Activated naive CD8-positive, alpha-beta T cell treated with anti-CD3 and anti-CD28 coated beads, Interleukin-2, amount 50 U/mL, for 24 hours (primary cell): Measurements from ENCODE around the gene URGCP.

Source experiments
- ATAC-seq: fragments of 150-1000 bp; cut with Tn5 transposase; one replicate; pipeline ENCODE4 v1.10.0; 2021
- DNase-seq: peaks from one replicate; pipeline ENCODE4 v3.0.0; 2021
- H3K27ac Mint-ChIP-seq: one replicate; pipeline ENCODE4 v1.8.0; 2021; ENCODE audit warnings: mild to moderate bottlenecking, mixed read lengths
- H3K27me3 Mint-ChIP-seq: one replicate; pipeline ENCODE4 v1.8.0; 2021; ENCODE audit warnings: mixed read lengths
- H3K36me3 Mint-ChIP-seq: one replicate; pipeline ENCODE4 v1.8.0; 2021; ENCODE audit warnings: low read depth, mixed read lengths
- H3K4me1 Mint-ChIP-seq: one replicate; pipeline ENCODE4 v1.8.0; 2021; ENCODE audit warnings: mixed read lengths
- H3K4me3 Mint-ChIP-seq: one replicate; pipeline ENCODE4 v1.8.0; 2021; ENCODE audit warnings: mild to moderate bottlenecking, moderate library complexity, mixed read lengths
- H3K9me3 Mint-ChIP-seq: one replicate; pipeline ENCODE4 v1.8.0; 2021; ENCODE audit warnings: mixed read lengths

Gene URGCP

GRCh38 chr7:43906331-43907010, at the start of gene URGCP:
TSS of gene URGCP (minus strand) at chr7:43906596. CDS start at chr7:43906575, 21 bp downstream.
- H3K36me3 Mint-ChIP-seq = no peaks in the 10 kb centered on the region
- H3K27ac Mint-ChIP-seq = peak within 1 kb of the TSS; percentile 97
- no peaks in the 10 kb centered on the region for H3K9me3 Mint-ChIP-seq
- peak; percentile 83 for ATAC-seq
- DNase-seq = peak; percentile 63
- H3K4me1 Mint-ChIP-seq = peaks cover 33% of the 10 kb centered on the region
- peak within 1 kb of the TSS; percentile 91 for H3K4me3 Mint-ChIP-seq
- no peaks in the 10 kb centered on the region for H3K27me3 Mint-ChIP-seq

- ATAC-seq = no peak
Observed at GRCh38 chr7:43956027-43956426, 49.6 kb upstream of the URGCP start.

GRCh38 chr7:43954524-43955228, 48.3 kb upstream of the URGCP start:
- DNase-seq = peak; percentile 16
- no peaks in the 10 kb centered on the region for H3K36me3 Mint-ChIP-seq
- no peaks in the 10 kb centered on the region for H3K27me3 Mint-ChIP-seq
- peaks cover 2% of the 10 kb centered on the region for H3K4me1 Mint-ChIP-seq
- H3K27ac Mint-ChIP-seq = no peak overlapping the region
- H3K9me3 Mint-ChIP-seq = no peaks in the 10 kb centered on the region
- peak; percentile 84 for ATAC-seq
- H3K4me3 Mint-ChIP-seq = no peak overlapping the region

More at GRCh38 chr7:43956027-43956426, 49.6 kb upstream of the URGCP start:
- no peak overlapping the region for H3K27ac Mint-ChIP-seq
- H3K4me1 Mint-ChIP-seq = peaks cover 2% of the 10 kb centered on the region
- H3K36me3 Mint-ChIP-seq = peaks cover 1% of the 10 kb centered on the region
- no peak overlapping the region for H3K4me3 Mint-ChIP-seq
- no peak for DNase-seq
- no peaks in the 10 kb centered on the region for H3K9me3 Mint-ChIP-seq
- H3K27me3 Mint-ChIP-seq = no peaks in the 10 kb centered on the region

- Mint-ChIP-seq H3K4me1 (peaks cover 2% of the 10 kb centered on the region), H3K9me3 (no peaks in the 10 kb centered on the region), H3K27ac (no peak overlapping the region), H3K27me3 (no peaks in the 10 kb centered on the region), H3K36me3 (peaks cover 2% of the 10 kb centered on the region), H3K4me3 (no peak overlapping the region)
- DNase-seq (no peak), ATAC-seq (no peak)
Observed at GRCh38 chr7:43953071-43953470, 46.7 kb upstream of the URGCP start.

GRCh38 chr7:43952028-43952427, 45.6 kb upstream of the URGCP start:
- ATAC-seq = no peak
- DNase-seq = no peak
- Mint-ChIP-seq H3K36me3 (peaks cover 9% of the 10 kb centered on the region), H3K27me3 (no peaks in the 10 kb centered on the region), H3K4me1 (peaks cover 2% of the 10 kb centered on the region), H3K9me3 (no peaks in the 10 kb centered on the region), H3K4me3 (no peak overlapping the region), H3K27ac (no peak overlapping the region)

- H3K9me3 Mint-ChIP-seq = no peaks in the 10 kb centered on the region
- no peak for DNase-seq
- no peaks in the 10 kb centered on the region for H3K4me1 Mint-ChIP-seq
- no peaks in the 10 kb centered on the region for H3K27me3 Mint-ChIP-seq
- H3K4me3 Mint-ChIP-seq = no peak overlapping the region
- H3K27ac Mint-ChIP-seq = no peak overlapping the region
- ATAC-seq = no peak
- H3K36me3 Mint-ChIP-seq = peaks cover 11% of the 10 kb centered on the region
Observed at GRCh38 chr7:43944286-43944685, 37.9 kb upstream of the URGCP start.

GRCh38 chr7:43943417-43944187, 37.2 kb upstream of the URGCP start:
- H3K4me3 Mint-ChIP-seq = no peak overlapping the region
- H3K36me3 Mint-ChIP-seq = peaks cover 8% of the 10 kb centered on the region
- no peaks in the 10 kb centered on the region for H3K27me3 Mint-ChIP-seq
- DNase-seq = no peak
- H3K4me1 Mint-ChIP-seq = no peaks in the 10 kb centered on the region
- H3K27ac Mint-ChIP-seq = no peak overlapping the region
- no peak for ATAC-seq
- no peaks in the 10 kb centered on the region for H3K9me3 Mint-ChIP-seq

- no peaks in the 10 kb centered on the region for H3K9me3 Mint-ChIP-seq
- DNase-seq (no peak), ATAC-seq (no peak)
- no peaks in the 10 kb centered on the region for H3K4me1 Mint-ChIP-seq
- H3K27me3 Mint-ChIP-seq = no peaks in the 10 kb centered on the region
- H3K4me3 Mint-ChIP-seq = no peak overlapping the region
- H3K27ac Mint-ChIP-seq = no peak overlapping the region
- H3K36me3 Mint-ChIP-seq = peaks cover 8% of the 10 kb centered on the region
Observed at GRCh38 chr7:43942997-43943396, 36.6 kb upstream of the URGCP start.

- Mint-ChIP-seq H3K4me3 (no peak overlapping the region), H3K36me3 (peaks cover 2% of the 10 kb centered on the region), H3K27ac (no peak overlapping the region)
Observed at GRCh38 chr7:43942250-43942649, 35.9 kb upstream of the URGCP start.

GRCh38 chr7:43938892-43939482, 32.6 kb upstream of the URGCP start:
- H3K4me1 Mint-ChIP-seq = no peaks in the 10 kb centered on the region
- H3K27ac Mint-ChIP-seq = no peak overlapping the region
- no peaks in the 10 kb centered on the region for H3K27me3 Mint-ChIP-seq
- no peaks in the 10 kb centered on the region for H3K9me3 Mint-ChIP-seq
- ATAC-seq = no peak
- no peak overlapping the region for H3K4me3 Mint-ChIP-seq
- peaks cover 2% of the 10 kb centered on the region for H3K36me3 Mint-ChIP-seq
- DNase-seq = no peak

More at GRCh38 chr7:43942250-43942649, 35.9 kb upstream of the URGCP start:
- no peak for ATAC-seq
- DNase-seq = no peak
- no peaks in the 10 kb centered on the region for H3K9me3 Mint-ChIP-seq
- no peaks in the 10 kb centered on the region for H3K4me1 Mint-ChIP-seq
- no peaks in the 10 kb centered on the region for H3K27me3 Mint-ChIP-seq

- no peaks in the 10 kb centered on the region for H3K4me1 Mint-ChIP-seq
Observed at GRCh38 chr7:43937444-43937843, 31.0 kb upstream of the URGCP start.

GRCh38 chr7:43933902-43934560, 27.6 kb upstream of the URGCP start:
- peaks cover 3% of the 10 kb centered on the region for H3K4me1 Mint-ChIP-seq
- no peaks in the 10 kb centered on the region for H3K27me3 Mint-ChIP-seq
- no peak overlapping the region for H3K27ac Mint-ChIP-seq
- H3K36me3 Mint-ChIP-seq = no peaks in the 10 kb centered on the region
- DNase-seq = no peak
- no peak overlapping the region for H3K4me3 Mint-ChIP-seq
- ATAC-seq = no peak
- H3K9me3 Mint-ChIP-seq = no peaks in the 10 kb centered on the region

More at GRCh38 chr7:43937444-43937843, 31.0 kb upstream of the URGCP start:
- DNase-seq (no peak), ATAC-seq (no peak)
- Mint-ChIP-seq H3K27ac (no peak overlapping the region), H3K27me3 (no peaks in the 10 kb centered on the region), H3K4me3 (no peak overlapping the region), H3K36me3 (peaks cover 2% of the 10 kb centered on the region), H3K9me3 (no peaks in the 10 kb centered on the region)

- no peak overlapping the region for H3K4me3 Mint-ChIP-seq
- ATAC-seq (no peak), DNase-seq (no peak)
- no peak overlapping the region for H3K27ac Mint-ChIP-seq
- no peaks in the 10 kb centered on the region for H3K9me3 Mint-ChIP-seq
- no peaks in the 10 kb centered on the region for H3K27me3 Mint-ChIP-seq
- H3K4me1 Mint-ChIP-seq = peaks cover 19% of the 10 kb centered on the region
- peaks cover 10% of the 10 kb centered on the region for H3K36me3 Mint-ChIP-seq
Observed at GRCh38 chr7:43931346-43931745, 24.9 kb upstream of the URGCP start.
